MCF 10A (cell line): Measurements from ENCODE around the gene LRBA. TPM values are rescaled to one million over a fixed set of nuclear protein-coding genes. Genes with fewer than 3 reads are reported as not detected.

Experiments used
- BruUV-seq: library from RNA; stranded (reverse); fragments of 400-500 nt; replicated peaks from 2 replicates; lab custom pipeline; 2021; lab: Mats Ljungman, UMichigan
- CTCF ChIA-PET: fragments of 300-600 bp; sonication (Branson Sonifier 250); formaldehyde crosslinking; extraction: SDS; loops from one replicate; lab custom pipeline; 2021; ENCODE audit warnings: antibody characterized with exemption, inconsistent platforms; lab: Yijun Ruan, JAX
- POLR2A ChIA-PET: fragments of 300-600, 350-650 bp; sonication (Branson Sonifier 250); formaldehyde crosslinking; extraction: SDS; loops from one replicate; lab custom pipeline; 2020; ENCODE audit warnings: antibody characterized with exemption, inconsistent platforms; lab: Yijun Ruan, JAX
- DNase-seq: peaks from one replicate; pipeline ENCODE4 v3.0.0-alpha.2; 2018; ENCODE audit not compliant: unreplicated experiment
- H3K27ac Mint-ChIP-seq: one replicate; pipeline ENCODE4 v1.8.0; 2022; ENCODE audit warnings: mild to moderate bottlenecking, low read depth, mixed read lengths; ENCODE audit not compliant: unreplicated experiment
- H3K27me3 Mint-ChIP-seq: one replicate; pipeline ENCODE4 v1.8.0; 2022; ENCODE audit warnings: mixed read lengths; ENCODE audit not compliant: insufficient read depth, unreplicated experiment
- H3K36me3 Mint-ChIP-seq: one replicate; pipeline ENCODE4 v1.8.0; 2022; ENCODE audit warnings: mild to moderate bottlenecking, moderate library complexity, mixed read lengths; ENCODE audit not compliant: insufficient read depth, unreplicated experiment
- H3K4me1 Mint-ChIP-seq: one replicate; pipeline ENCODE4 v1.8.0; 2022; ENCODE audit warnings: mixed read lengths; ENCODE audit not compliant: insufficient read depth, unreplicated experiment
- H3K4me3 Mint-ChIP-seq: one replicate; pipeline ENCODE4 v1.8.0; 2022; ENCODE audit warnings: mild to moderate bottlenecking, moderate library complexity, mixed read lengths; ENCODE audit not compliant: unreplicated experiment
- H3K9me3 Mint-ChIP-seq: one replicate; pipeline ENCODE4 v1.8.0; 2022; ENCODE audit warnings: mixed read lengths; ENCODE audit not compliant: unreplicated experiment
- intact Hi-C: fragments of 100-400 bp; cut with micrococcal nuclease; formaldehyde crosslinking; loops from 2 replicates; pipeline ENCODE4 v1.14.1; 2022
- total RNA-seq: library from RNA; stranded (reverse); gene quantifications from 2 replicates; pipeline ENCODE4 v1.2.3, GENCODE V29; 2022
- TF ChIP-seq, protein P1 (sequence below): fragments of 200-600 bp; IDR thresholded peaks from one replicate; pipeline ENCODE4 v1.8.0; 2022; ENCODE audit warnings: antibody characterized with exemption, mild to moderate bottlenecking; ENCODE audit not compliant: unreplicated experiment

The LRBA gene
- total RNA-seq, 1 experiment from 2014 or later, result 64.5 TPM

DNA sequence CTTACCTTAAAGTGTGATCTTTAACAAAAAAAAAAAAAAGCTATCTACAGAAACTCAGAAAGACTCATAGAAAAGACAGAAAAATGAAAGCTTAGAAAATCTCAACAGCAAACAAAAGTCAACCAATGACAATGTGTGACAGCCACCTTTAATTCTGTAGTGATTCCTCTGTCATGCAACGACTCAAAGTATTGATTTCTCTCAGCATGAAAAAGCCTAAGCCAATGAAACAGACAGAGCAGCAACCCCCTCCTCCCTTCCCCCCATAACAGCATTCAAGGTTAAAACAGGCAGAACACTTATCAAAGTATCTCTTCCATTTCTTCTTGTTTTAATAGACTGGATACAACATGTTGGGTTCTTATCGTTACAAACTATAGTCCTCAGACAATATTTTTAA, 320.6 kb downstream of the LRBA start:
- TF ChIP-seq, protein P1, sequence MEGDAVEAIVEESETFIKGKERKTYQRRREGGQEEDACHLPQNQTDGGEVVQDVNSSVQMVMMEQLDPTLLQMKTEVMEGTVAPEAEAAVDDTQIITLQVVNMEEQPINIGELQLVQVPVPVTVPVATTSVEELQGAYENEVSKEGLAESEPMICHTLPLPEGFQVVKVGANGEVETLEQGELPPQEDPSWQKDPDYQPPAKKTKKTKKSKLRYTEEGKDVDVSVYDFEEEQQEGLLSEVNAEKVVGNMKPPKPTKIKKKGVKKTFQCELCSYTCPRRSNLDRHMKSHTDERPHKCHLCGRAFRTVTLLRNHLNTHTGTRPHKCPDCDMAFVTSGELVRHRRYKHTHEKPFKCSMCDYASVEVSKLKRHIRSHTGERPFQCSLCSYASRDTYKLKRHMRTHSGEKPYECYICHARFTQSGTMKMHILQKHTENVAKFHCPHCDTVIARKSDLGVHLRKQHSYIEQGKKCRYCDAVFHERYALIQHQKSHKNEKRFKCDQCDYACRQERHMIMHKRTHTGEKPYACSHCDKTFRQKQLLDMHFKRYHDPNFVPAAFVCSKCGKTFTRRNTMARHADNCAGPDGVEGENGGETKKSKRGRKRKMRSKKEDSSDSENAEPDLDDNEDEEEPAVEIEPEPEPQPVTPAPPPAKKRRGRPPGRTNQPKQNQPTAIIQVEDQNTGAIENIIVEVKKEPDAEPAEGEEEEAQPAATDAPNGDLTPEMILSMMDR, result no peak
- H3K4me3 Mint-ChIP-seq, result no peak overlapping the region
- CTCF ChIA-PET, result no interaction called here
- H3K36me3 Mint-ChIP-seq, result peaks cover 6% of the 10 kb centered on the region
- no peaks in the 10 kb centered on the region for H3K9me3 Mint-ChIP-seq
- POLR2A ChIA-PET, result interaction anchor here (0.6 kb wide), 1 partner anchor 24 kb away, joined by 3 read pairs; no protein-coding TSS in a partner anchor
- no peak overlapping the region for H3K27ac Mint-ChIP-seq
- no peak for DNase-seq
- intact Hi-C loops, result no loop called here
- H3K4me1 Mint-ChIP-seq, result peaks cover 4% of the 10 kb centered on the region
- no TSS peak for BruUV-seq
- H3K27me3 Mint-ChIP-seq, result no peaks in the 10 kb centered on the region

DNA sequence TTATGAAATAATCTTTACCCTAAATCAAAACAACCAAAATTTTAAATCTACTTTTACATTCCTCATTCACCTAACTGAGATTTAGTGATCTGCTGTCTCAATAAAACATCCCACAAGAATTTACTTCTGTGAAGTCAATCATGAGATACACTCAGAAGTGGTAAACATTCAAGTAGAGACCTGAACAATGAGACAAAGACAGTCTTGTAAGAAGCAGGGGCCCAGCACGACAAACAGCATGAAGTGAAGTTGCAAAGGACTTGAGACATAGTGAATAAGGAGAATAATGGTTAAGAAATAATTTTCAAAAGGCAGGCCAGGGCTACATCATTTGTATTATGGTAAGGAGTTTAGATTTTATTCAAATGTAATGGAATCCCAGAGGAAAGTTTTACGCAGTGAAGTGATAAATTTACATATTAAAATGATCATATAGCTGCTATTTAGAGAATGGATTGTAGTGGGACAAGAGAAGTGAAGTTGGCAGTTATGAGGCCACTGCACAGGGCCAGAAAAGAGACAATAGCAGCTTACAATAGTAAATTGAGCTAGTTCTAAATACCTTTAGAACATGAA, 331.2 kb downstream of the LRBA start:
- peaks cover 12% of the 10 kb centered on the region for H3K4me1 Mint-ChIP-seq
- TF ChIP-seq, protein P1, result no peak
- no peak overlapping the region for H3K4me3 Mint-ChIP-seq
- H3K27ac Mint-ChIP-seq, result no peak overlapping the region
- CTCF ChIA-PET, result interaction anchor here (1.0 kb wide), 1 partner anchor 183 kb away, joined by 8 read pairs; no protein-coding TSS in a partner anchor
- H3K36me3 Mint-ChIP-seq, result peaks cover 14% of the 10 kb centered on the region
- no peaks in the 10 kb centered on the region for H3K27me3 Mint-ChIP-seq
- DNase-seq, result no peak
- no TSS peak for BruUV-seq
- POLR2A ChIA-PET, result interaction anchor here (1.4 kb wide), 1 partner anchor 16 kb away, joined by 3 read pairs; no protein-coding TSS in a partner anchor
- no peaks in the 10 kb centered on the region for H3K9me3 Mint-ChIP-seq
- intact Hi-C loops, result no loop called here

- no peak for DNase-seq
- TF ChIP-seq, protein P1, result no peak
- POLR2A ChIA-PET, result interaction anchor here (1.1 kb wide), 1 partner anchor 34 kb away, joined by 4 read pairs; no protein-coding TSS in a partner anchor
- no peak overlapping the region for H3K27ac Mint-ChIP-seq
- H3K36me3 Mint-ChIP-seq, result peaks cover 14% of the 10 kb centered on the region
- no peak overlapping the region for H3K4me3 Mint-ChIP-seq
- intact Hi-C loops, result no loop called here
- H3K9me3 Mint-ChIP-seq, result no peaks in the 10 kb centered on the region
- BruUV-seq, result no TSS peak
- H3K27me3 Mint-ChIP-seq, result no peaks in the 10 kb centered on the region
- H3K4me1 Mint-ChIP-seq, result peaks cover 12% of the 10 kb centered on the region
- CTCF ChIA-PET, result no interaction called here
Observed at GRCh38 chr4:150682126-150682525, 333.0 kb downstream of the LRBA start.

GRCh38 chr4:150681063-150681462, 334.0 kb downstream of the LRBA start:
- intact Hi-C loops, result no loop called here
- Mint-ChIP-seq H3K4me1 (peaks cover 12% of the 10 kb centered on the region), H3K9me3 (no peaks in the 10 kb centered on the region), H3K27me3 (no peaks in the 10 kb centered on the region), H3K4me3 (no peak overlapping the region), H3K36me3 (peaks cover 14% of the 10 kb centered on the region), H3K27ac (no peak overlapping the region)
- CTCF ChIA-PET, result no interaction called here
- TF ChIP-seq, protein P1, result no peak
- POLR2A ChIA-PET, result interaction anchor here (0.6 to 1.2 kb wide), 3 partner anchors 13 to 35 kb away, joined by 4 to 5 read pairs (median 4); no protein-coding TSS in a partner anchor
- no TSS peak for BruUV-seq
- DNase-seq, result no peak
